Frontal cortex (tissue), 4 donors: ENCODE data around the gene FAM163B. TPM values are rescaled to one million over a fixed set of nuclear protein-coding genes. Genes with fewer than 3 reads are reported as not detected.

ENCODE experiments used
- DNase-seq, 2 donors: peaks; one replicate each; pipeline ENCODE4 v3.0.0; 2012; ENCODE audit warnings: low spot score in 2 of 2
- FAIRE-seq: peaks from 2 replicates; lab custom pipeline; 2012; peaks lifted over from hg19 to GRCh38; lab: Jason Lieb, UNC
- total RNA-seq: library from RNA; depleted of rRNA; stranded (reverse); fragments of >200 nt; gene quantifications from one replicate; pipeline ENCODE4 v1.2.3, GENCODE V29; 2014
- donor health status: control.
- donor health status: control.
- donor health status: control.

FAM163B gene
- total RNA-seq: 12.6 TPM

DNA sequence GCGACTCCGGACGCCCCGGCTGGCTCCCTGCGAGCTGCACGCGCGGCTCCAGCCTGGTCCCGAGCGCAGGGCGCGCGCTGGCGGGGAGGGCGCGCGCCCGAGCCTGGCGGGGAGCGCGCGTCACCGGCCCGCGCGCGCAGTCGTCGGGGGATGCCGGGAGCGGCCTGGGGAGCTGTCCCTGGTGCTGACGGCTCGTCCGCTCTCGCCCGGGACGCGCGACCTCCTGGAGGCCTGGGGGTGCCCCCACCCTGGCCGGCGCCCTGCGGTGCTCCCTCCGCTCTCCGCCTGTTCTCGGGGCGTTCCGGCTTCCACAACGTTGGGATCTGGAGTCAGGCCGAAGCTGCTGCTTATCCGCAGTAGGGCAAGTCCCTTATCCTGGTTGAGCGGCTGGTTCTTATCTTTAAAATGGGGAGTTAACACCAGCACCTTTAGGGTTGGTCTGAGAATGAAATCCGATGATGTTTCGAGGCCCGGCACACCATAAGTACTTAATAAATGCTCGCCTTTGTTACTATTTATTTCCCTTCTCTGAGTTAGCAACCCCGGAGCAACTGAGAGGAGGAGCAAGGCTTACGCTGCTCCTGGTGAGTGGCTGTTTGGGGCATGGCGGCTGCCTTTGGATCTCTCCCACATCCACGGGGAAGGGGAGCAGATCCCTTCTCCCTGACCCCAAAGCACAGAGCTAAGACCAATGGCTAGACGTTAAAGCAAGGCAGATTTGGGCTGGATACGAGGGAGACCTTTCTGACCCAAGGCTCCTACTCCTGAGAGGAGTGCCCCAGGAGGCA lies at the start of gene FAM163B:
Gene FAM163B, minus strand, starts transcription at position 79 of the 788 bp plus-strand sequence. CDS start 29,166 bp downstream, outside the sequence.
- FAIRE-seq: no peak

GRCh38 chr9:133657120-133657661 lies 48.0 kb upstream of the FAM163B start:
- DNase-seq: no peak
- no peak for FAIRE-seq

More for the DNA sequence above, at the start of gene FAM163B:
- peak; percentile 76 to 80 for DNase-seq

DNA sequence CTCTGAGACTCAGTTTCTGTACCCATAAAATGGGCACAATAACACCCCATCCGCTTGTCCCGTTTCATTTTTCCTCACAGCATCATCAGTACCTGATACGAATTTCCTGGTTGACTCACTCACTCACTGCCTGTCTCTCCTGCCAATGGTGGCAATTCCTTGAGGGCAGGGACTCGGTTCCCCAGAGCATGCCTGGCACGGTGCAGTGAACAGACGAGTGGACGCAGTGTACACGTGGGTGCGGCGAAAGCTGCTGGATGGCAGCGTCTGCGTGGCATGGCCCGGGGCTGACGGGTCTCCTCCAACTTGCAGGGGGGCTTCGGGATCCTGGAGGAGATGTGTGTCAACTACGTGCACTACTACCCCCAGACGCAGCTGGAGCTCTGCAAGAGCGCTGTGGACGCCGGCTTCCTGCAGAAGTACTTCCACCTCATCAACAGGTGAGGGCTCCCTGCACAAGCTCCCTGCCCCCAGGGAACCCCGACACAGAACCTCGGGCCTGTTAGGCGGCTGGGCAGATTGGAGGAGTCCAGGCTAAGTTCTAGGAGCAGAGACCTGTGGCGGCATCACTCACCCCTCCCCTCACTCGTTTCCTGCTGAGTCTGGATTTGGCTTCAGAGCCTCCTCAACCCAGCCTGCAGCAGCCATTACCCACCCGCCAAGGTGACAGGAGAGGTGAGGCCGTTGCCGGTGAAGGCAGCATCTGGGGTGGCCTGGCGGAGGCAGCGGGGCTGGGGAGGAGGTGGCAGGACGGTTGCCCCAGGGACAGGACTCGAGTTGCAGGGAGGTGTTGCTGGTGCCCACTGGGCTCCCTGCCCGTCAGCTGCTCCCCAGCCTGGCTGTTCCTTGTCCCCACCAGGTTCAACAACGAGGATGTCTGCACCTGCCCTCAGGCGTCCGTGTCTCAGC lies 47.3 kb upstream of the FAM163B start:
- FAIRE-seq: no peak
- DNase-seq: no peak

DNA sequence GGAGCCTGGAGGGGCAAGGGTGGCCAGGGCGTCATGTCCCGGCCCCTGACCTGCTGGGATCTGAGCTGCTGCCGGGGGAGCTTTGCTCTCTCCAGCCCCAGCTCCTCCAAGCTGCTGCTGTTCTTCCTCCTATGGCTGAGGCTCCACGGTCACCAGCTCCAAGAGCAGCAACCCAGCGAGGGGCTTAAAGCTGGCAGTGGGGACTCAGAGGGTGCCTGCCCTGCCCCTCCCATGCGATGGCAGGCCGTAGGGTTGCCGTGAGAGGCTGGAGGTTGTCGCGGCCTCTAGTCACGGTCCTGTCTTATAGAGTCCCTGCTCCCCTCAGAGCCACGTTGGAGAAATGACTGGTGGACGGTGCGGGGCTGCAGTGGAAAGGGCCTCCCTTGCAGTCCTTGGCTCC lies 46.5 kb upstream of the FAM163B start:
- FAIRE-seq (no peak), DNase-seq (no peak)

GRCh38 chr9:133654736-133655657 lies 45.8 kb upstream of the FAM163B start:
- DNase-seq (no peak), FAIRE-seq (no peak)

- no peak for FAIRE-seq
These were observed 44.4 kb upstream of the FAM163B start for GRCh38 chr9:133653638-133654037.

GRCh38 chr9:133650026-133650425 lies 40.8 kb upstream of the FAM163B start:
- FAIRE-seq (no peak), DNase-seq (no peak)

More at GRCh38 chr9:133653638-133654037, 44.4 kb upstream of the FAM163B start:
- DNase-seq: no peak

DNA sequence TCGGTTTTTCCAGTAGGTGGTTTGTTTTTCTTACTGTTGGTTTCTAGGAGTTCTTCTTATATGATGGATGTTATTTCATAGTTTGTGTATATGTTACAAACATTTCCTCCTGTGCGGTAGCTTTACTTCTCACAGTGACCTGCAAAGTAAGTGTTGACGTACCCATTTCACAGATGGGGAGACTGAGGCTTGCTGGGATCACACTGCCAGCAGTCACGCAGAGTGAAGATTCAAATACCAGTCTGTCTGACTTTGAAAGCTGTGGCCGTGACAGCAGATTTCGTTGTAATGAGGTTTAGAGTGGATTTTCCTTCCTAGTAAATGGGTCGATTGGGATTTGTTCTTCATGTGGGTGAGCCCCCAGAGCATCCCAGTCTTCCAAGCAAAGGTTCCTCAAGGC lies 40.0 kb upstream of the FAM163B start:
- no peak for FAIRE-seq
- DNase-seq: no peak

GRCh38 chr9:133647765-133648469 lies 38.7 kb upstream of the FAM163B start:
- FAIRE-seq (no peak), DNase-seq (peak in 1 of 2 donors; percentile 40)

- FAIRE-seq (no peak), DNase-seq (no peak)
These were observed 38.0 kb upstream of the FAM163B start for GRCh38 chr9:133647148-133647547.

GRCh38 chr9:133645021-133645765 lies 36.0 kb upstream of the FAM163B start:
- DNase-seq: no peak
- FAIRE-seq: no peak

DNA sequence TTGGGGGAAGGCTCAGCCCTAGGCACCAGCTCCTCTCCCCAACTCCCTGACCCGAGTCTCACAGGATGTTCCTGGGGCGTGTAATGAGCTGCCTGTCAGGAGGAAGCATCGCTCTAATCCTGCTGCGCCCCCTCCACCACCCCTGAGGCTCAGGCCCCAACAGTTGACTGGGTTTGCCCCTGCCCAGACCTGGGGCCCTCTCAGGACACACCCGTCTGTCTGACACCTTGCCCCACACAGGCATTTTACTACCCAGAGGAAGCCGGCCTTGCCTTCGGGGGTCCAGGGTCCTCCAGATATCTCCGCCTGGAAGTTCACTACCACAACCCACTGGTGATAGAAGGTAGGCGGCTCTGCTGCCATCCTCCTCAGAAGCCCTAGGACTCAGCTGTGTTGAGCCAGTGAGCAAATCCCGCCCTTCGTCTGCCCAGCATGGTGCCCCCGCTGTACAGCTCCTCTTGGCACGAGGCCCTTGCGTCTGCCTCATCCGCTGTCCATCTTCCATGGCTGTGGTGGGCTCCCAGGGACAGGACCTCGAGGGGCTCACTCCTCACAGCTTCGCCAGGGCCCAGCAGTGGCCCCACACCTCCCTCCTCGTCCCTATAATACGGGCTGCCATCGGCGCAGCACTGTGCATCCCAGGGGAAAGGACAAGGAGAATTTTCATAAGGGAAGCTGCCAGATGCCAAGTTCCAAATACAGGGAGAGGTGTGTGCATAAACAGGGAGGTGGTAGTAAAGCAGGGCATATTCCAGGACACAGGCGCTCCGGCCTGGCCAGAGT lies 35.0 kb upstream of the FAM163B start:
- FAIRE-seq (no peak), DNase-seq (no peak)

DNA sequence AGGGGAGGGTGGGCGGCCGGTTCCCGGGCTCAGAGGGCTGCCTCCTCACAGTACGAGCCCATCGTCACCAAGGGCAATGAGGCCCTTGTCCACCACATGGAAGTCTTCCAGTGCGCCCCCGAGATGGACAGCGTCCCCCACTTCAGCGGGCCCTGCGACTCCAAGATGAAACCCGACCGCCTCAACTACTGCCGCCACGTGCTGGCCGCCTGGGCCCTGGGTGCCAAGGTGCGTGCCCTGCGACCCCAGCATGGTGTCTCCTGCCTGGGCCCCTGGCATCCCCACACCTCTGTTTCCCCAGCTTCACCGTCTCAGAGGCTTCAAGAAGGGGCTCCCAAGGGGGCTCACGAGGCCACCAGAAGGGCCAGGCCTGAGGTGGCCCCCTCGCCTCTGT lies 34.2 kb upstream of the FAM163B start:
- no peak for FAIRE-seq
- no peak for DNase-seq

DNA sequence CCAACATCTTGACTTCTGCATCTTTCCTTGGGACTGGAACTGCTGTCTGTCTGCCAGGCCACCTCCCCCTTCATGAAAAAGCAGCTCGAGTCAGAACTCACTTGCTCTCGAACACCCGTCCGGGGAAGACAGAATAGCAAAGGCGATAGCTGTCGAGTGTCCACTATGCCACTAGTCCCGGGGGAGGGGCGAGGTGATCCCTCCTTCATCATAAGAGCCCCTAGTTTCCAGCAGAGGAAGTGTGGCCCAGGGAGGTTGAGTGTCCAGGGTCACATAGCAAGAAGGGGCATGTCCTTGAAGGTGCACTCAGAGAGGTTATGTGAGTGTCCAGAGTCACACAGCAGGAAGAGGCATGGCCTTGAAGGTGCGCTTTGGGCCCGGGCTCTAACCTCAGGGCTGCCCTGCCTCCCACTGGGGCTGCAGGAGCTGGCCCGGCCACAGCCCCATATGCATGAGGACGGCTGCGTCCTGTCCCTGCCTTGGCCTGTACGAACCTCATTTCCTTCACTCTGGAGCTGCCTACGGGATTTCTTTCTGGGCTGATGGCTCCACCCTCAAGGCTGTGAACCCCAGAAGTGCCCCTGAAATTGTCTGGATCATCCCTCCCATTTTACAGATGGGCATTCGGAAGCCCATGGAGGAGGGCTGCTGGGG lies 33.6 kb upstream of the FAM163B start:
- FAIRE-seq: no peak

GRCh38 chr9:133641861-133642595 lies 32.8 kb upstream of the FAM163B start:
- DNase-seq (no peak), FAIRE-seq (no peak)

More for the DNA sequence above, 33.6 kb upstream of the FAM163B start:
- no peak for DNase-seq

DNA sequence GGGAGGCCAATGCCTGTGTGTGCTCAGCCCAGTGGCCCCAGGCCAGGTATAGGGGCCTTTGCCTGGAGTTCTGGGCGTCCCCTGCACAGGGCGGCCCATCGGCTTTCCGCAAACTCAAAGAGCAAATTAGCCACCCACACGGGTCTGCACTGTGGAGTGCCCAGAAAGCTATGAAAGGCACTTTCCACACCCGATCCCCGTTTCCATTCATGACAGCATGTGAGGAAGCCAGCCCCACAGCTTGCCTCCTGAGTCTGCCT lies 32.1 kb upstream of the FAM163B start:
- FAIRE-seq (no peak), DNase-seq (no peak)
